GM21786 (cell line): Measurements from ENCODE around the gene PTX3.

Experiments used
- ATAC-seq: cut with Tn5 transposase; IDR thresholded peaks from one replicate; pipeline ENCODE4 v1.9.1; 2021; ENCODE audit not compliant: unreplicated experiment

The PTX3 gene

GRCh38 chr3:157420606-157421130, 16.0 kb upstream of the PTX3 start:
- no peak for ATAC-seq

GRCh38 chr3:157423337-157423736, 13.3 kb upstream of the PTX3 start:
- ATAC-seq, result no peak

DNA sequence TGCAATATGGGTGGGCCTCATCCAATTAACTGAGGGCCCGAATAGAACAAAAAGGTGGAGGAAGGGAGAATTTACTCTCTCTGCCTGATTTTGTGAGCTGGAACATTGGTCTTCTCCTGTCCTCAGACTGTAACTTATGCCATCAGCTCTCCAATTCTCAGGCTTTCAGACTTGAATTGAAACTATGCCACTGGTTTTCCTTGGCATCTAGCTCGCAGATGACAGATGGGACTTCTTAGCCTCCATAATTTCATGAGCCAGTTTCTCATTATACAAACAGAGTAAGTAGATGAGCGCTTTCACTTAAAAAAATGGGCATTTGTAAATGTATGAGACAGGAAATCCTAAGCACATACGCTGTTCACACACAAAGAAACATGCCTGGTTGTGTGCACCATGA, 8.7 kb upstream of the PTX3 start:
- ATAC-seq, result no peak

DNA sequence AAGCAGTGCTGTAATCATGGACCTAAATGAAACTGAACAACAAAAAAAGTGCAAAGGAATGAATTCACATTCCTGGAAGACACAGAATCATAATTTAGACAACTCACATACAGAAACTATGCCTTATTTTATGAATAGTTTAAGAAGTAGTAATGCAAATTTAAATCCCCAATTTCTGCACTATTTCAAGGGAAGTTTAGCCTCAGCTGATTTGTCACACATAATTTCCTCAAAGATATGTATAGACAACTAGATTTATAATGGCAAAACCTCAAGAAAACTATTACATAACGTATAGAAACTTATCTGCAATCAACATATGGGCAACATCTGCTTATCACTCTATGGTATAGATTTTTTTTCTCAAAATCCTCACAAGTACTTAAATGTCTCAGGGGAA, 7.8 kb upstream of the PTX3 start:
- ATAC-seq, result no peak

DNA sequence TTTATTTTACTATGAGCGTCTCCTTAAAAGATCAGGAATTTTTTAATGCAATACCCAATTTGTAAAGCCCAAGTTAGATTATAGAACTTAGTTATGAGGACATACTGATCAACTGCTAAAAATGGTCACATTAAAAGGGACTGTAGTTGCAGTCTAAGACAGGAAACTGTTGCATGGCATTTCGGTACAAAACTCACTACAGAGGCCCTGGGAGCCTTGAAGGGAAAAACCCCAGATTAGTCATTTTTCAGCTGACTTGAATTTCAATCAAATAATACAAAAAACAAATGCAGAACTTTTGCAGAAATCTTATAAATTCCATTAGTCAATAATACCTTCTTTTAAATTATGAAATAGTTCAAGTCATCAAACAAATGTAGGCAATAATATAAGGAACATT, 6.9 kb upstream of the PTX3 start:
- no peak for ATAC-seq

GRCh38 chr3:157438194-157438730, 1.6 kb downstream of the PTX3 start:
- ATAC-seq, result no peak

GRCh38 chr3:157441102-157441624, 4.5 kb downstream of the PTX3 start:
- ATAC-seq, result no peak

DNA sequence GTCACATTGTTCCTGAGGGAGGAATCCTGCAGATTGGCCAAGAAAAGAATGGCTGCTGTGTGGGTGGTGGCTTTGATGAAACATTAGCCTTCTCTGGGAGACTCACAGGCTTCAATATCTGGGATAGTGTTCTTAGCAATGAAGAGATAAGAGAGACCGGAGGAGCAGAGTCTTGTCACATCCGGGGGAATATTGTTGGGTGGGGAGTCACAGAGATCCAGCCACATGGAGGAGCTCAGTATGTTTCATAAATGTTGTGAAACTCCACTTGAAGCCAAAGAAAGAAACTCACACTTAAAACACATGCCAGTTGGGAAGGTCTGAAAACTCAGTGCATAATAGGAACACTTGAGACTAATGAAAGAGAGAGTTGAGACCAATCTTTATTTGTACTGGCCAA, 6.1 kb downstream of the PTX3 start:
- no peak for ATAC-seq

GRCh38 chr3:157443905-157444796, 7.5 kb downstream of the PTX3 start:
- ATAC-seq, result no peak

DNA sequence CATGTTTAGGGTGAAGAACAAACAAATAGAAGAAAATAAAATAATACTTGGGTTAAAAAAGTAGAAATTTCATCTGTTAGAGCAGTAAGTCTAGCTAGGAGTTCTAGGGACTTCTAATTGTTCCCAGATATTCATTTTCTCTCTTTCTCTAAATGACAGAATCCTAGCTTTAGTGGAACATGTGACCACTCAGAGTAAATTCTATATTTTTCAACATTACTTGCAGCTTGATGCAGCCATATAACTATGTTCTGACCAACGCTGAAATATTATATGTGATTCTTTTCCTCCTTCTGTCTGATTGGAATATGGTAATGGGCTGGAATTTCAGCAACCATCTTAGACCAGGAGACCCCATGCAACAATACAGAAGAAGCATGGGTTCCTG, 8.1 kb downstream of the PTX3 start:
- no peak for ATAC-seq

GRCh38 chr3:157445857-157446256, 9.2 kb downstream of the PTX3 start:
- ATAC-seq, result no peak

- no peak for ATAC-seq
Measured at GRCh38 chr3:157447026-157447694, 10.5 kb downstream of the PTX3 start.

DNA sequence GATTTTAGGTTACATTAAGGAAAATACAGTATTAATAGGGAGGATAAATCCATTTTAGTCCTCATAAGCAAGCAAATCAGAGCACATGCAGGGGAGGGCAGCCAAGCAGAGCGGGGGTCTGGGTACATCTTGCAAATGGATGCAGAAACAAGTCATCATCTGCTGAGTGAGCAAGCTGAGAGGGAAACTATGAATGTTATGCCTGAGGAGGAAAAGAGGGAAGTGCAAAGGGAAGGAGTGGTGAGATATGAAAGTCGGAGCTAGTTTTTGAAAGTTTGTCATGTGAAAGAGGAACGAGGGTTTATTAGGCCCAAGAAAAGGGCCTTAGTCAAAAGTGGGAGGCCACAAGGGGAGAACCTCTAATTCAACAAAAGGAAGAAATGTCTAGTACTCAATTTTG, 15.4 kb downstream of the PTX3 start:
- ATAC-seq, result no peak

- no peak for ATAC-seq
Measured at GRCh38 chr3:157453824-157454223, 17.2 kb downstream of the PTX3 start.

DNA sequence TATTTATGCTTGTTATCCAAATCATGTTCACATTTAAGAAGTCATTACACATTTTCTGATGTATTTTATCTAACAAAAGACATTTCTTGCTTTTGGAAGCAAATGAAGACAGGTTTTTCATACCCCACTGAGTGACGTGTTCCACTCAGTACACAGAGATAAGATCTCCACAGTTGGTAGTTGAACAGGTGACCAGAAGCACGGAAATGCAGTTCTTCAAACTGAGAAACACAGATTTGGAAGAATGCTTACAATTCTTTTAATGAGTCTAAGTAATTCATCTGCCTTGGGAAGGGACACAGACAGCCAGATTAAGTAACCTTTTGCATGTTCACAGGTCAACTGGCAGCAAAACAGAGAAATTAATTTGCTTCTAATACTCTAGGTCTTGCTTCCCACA, 23.1 kb downstream of the PTX3 start:
- ATAC-seq, result no peak

DNA sequence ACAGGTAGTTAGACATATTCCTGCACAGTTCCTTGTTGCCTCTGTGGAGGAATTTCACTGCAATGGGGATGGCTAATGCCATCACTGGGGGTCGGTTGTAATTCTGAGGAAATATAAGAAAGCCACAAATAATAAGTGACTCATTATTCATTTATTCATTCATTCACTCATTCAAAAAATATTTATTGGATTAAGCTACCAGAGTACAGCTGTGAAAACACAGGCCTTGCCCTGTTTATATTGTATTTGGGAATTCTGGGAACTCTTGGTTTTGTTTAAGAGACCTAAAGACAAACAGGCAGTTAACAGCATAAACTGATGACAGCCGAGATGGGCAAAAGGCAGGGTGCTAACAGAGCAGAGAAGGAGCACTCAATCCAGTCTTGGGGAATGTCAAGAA, 23.6 kb downstream of the PTX3 start:
- no peak for ATAC-seq

GRCh38 chr3:157463816-157464215, 27.2 kb downstream of the PTX3 start:
- no peak for ATAC-seq

DNA sequence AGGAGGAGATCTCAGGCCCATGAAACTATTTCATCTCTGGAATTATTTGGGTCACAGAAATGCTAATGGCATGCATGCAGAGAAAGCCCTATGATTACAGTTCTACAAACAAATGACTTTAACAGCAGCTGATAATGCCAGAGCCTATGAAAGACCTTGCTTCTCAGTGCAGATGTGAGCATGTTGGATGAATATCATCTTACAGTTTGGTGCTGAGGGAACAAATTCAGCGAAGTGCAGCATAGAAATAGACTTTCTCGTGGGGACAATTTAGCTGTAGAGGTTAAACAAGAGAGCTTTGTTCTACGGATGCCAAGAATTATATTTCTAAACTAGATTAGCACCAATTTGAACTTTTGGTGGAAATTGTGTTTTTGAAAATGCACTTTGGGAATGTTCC, 27.7 kb downstream of the PTX3 start:
- no peak for ATAC-seq

DNA sequence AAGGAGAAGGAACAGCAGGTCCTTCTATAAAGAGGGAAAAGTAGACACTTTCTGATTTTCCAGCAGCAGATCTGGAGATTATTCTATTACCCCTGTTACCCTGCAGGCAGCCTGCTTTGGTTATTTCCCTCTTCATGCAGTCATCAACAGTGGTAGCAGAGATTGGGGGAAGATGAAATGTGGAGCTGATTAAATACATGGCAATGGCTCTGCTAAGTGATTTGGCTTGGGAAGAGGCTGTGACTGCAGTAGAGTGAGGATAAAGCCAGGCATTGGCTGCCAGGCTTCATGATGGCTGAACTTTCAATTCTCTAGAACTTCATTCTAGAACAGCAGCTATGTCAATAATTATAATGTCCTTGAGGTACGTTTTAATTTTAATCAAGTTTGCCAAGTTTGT, 29.1 kb downstream of the PTX3 start:
- no peak for ATAC-seq

- no peak for ATAC-seq
Measured at GRCh38 chr3:157467200-157467599, 30.6 kb downstream of the PTX3 start.

GRCh38 chr3:157469561-157470294, 33.1 kb downstream of the PTX3 start:
- ATAC-seq, result no peak
